DOHH2 (cell line): ENCODE measurements around the gene MMP13.

ENCODE experiments used
- H3F3A ChIP-seq: fragments of 200-600 bp; sonication (generic), shearing (Covaris generic); 2 replicates; pipeline ENCODE4 v1.6.0; 2016; ENCODE audit warnings: antibody characterized with exemption, mild to moderate bottlenecking; ENCODE audit not compliant: control insufficient read depth, insufficient read depth
- H3K27ac ChIP-seq: fragments of 200-600 bp; sonication (generic); 2 replicates; pipeline ENCODE4 v1.5.1; 2014; ENCODE audit warnings: low read depth, mild to moderate bottlenecking, low read length, moderate library complexity
- H3K27me3 ChIP-seq: fragments of 200-600 bp; sonication (generic); 2 replicates; pipeline ENCODE4 v1.6.1; 2014; ENCODE audit warnings: mild to moderate bottlenecking, low read length, mixed read lengths; ENCODE audit not compliant: control insufficient read depth
- H3K36me3 ChIP-seq: fragments of 200-600 bp; sonication (generic); 2 replicates; pipeline ENCODE4 v1.6.1; 2014; ENCODE audit warnings: mild to moderate bottlenecking, low read length, moderate library complexity, mixed read lengths; ENCODE audit not compliant: control insufficient read depth
- H3K4me1 ChIP-seq: fragments of 200-600 bp; sonication (generic); 2 replicates; pipeline ENCODE4 v1.6.1; 2014; ENCODE audit warnings: mild to moderate bottlenecking, low read length, mixed read lengths; ENCODE audit not compliant: control insufficient read depth
- H3K4me2 ChIP-seq: fragments of 200-600 bp; sonication (generic); 2 replicates; pipeline ENCODE4 v1.6.0; 2014; ENCODE audit warnings: mild to moderate bottlenecking, low read length, moderate library complexity
- H3K4me3 ChIP-seq: fragments of 200-600 bp; sonication (generic); 2 replicates; pipeline ENCODE4 v1.5.1; 2014; ENCODE audit warnings: mild to moderate bottlenecking, low read length, mixed read lengths
- H3K79me2 ChIP-seq: fragments of 200-600 bp; sonication (generic); 2 replicates; pipeline ENCODE4 v1.6.1; 2014; ENCODE audit warnings: mild to moderate bottlenecking, low read length, mixed read lengths; ENCODE audit not compliant: control insufficient read depth
- H3K9me2 ChIP-seq: fragments of 200-600 bp; sonication (generic); replicated peaks from 2 replicates; pipeline ENCODE4 v1.6.1; 2014; ENCODE audit warnings: mild to moderate bottlenecking, low read length, mixed read lengths; ENCODE audit not compliant: control insufficient read depth
- H3K9me3 ChIP-seq: fragments of 200-600 bp; sonication (generic); 2 replicates; pipeline ENCODE4 v1.6.1; 2014; ENCODE audit warnings: antibody characterized with exemption, low read length, mixed read lengths; ENCODE audit not compliant: control insufficient read depth, insufficient read depth
- H4K20me1 ChIP-seq: fragments of 200-600 bp; sonication (generic); 2 replicates; pipeline ENCODE4 v1.6.0; 2014; ENCODE audit warnings: low read depth, mild to moderate bottlenecking, antibody characterized with exemption, low read length, moderate library complexity; ENCODE audit not compliant: control insufficient read depth, insufficient read depth
- EZH2phosphoT487 ChIP-seq: fragments of 200-600 bp; sonication (generic); IDR thresholded peaks from 2 replicates; pipeline ENCODE4 v1.6.1; 2017; ENCODE audit warnings: borderline replicate concordance, mild to moderate bottlenecking, antibody characterized with exemption, low read length, moderate library complexity, mixed read lengths
- TF ChIP-seq, protein P1 (sequence below): fragments of 200-600 bp; sonication (generic); IDR thresholded peaks from one replicate; pipeline ENCODE4 v1.5.1; 2014; ENCODE audit warnings: antibody characterized with exemption, mild to moderate bottlenecking, low read depth, low read length; ENCODE audit not compliant: poor library complexity, severe bottlenecking

Gene MMP13

DNA sequence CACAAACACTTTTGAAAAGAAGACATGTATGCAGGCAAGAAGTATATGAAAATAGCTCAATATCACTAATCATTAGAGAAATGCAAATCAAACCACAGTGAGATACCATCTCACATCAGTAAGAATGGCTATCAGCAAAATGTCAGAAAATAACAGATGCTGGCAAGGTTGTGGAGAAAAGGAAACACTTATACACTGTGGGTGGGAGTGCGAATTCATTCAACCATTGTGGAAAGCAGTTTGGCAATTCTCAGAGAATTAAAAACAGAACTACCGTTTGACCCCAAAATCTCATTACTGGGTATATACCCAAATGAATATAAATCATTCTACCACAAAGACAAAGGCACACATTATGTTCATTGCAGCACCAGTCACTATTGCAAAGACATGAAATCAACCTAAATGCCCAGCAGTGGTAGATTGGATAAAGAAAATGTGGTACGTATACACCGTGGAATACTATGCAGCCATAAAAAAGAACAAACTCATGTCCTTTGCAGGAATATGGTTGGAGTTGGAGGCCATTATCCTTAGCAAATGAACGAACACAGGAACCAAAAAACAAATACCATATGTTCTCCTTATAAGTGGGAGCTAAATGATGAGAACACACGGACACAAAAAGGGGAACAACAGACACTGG is 18.5 kb downstream of the MMP13 start:
- no peak overlapping the region for H3K4me2 ChIP-seq
- no peaks in the 10 kb centered on the region for H3K36me3 ChIP-seq
- H3K27ac ChIP-seq = no peak overlapping the region

DNA sequence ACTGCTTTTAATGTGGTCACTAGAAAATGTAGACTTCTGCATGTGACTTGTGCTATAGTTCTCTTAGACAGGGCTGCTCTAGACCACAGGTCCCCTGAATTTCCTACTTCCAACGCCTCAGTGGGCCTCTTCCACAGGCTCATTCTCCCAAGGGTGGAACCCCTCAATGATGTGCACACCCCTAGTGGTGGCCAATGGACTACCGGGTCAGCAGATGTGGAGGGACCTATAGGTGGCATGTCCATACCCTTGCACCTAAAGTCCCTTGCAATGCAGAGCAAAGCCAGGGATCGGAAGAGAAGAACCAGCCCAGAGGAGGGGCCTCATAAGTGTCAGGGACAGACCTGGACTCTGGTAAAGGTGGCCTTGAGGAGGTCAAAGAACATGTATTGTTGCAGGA is 20.0 kb downstream of the MMP13 start:
- H3K9me3 ChIP-seq = no peaks in the 10 kb centered on the region
- no peaks in the 10 kb centered on the region for H4K20me1 ChIP-seq
- no peaks in the 10 kb centered on the region for H3K27me3 ChIP-seq
- no peak overlapping the region for H3K4me2 ChIP-seq
- no peak overlapping the region for H3K4me3 ChIP-seq
- no peaks in the 10 kb centered on the region for H3K9me2 ChIP-seq
- H3F3A ChIP-seq = no peaks in the 10 kb centered on the region
- no peaks in the 10 kb centered on the region for H3K36me3 ChIP-seq
- H3K27ac ChIP-seq = no peak overlapping the region
- TF ChIP-seq, protein P1, sequence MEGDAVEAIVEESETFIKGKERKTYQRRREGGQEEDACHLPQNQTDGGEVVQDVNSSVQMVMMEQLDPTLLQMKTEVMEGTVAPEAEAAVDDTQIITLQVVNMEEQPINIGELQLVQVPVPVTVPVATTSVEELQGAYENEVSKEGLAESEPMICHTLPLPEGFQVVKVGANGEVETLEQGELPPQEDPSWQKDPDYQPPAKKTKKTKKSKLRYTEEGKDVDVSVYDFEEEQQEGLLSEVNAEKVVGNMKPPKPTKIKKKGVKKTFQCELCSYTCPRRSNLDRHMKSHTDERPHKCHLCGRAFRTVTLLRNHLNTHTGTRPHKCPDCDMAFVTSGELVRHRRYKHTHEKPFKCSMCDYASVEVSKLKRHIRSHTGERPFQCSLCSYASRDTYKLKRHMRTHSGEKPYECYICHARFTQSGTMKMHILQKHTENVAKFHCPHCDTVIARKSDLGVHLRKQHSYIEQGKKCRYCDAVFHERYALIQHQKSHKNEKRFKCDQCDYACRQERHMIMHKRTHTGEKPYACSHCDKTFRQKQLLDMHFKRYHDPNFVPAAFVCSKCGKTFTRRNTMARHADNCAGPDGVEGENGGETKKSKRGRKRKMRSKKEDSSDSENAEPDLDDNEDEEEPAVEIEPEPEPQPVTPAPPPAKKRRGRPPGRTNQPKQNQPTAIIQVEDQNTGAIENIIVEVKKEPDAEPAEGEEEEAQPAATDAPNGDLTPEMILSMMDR = no peak
- TF ChIP-seq EZH2phosphoT487 = no peak
- H3K79me2 ChIP-seq = no peaks in the 10 kb centered on the region
- H3K4me1 ChIP-seq = no peaks in the 10 kb centered on the region

More for the DNA sequence above, 18.5 kb downstream of the MMP13 start:
- Histone ChIP-seq H3K27me3 (peaks cover 4% of the 10 kb centered on the region; the same call in 1 of the 2 replicates), H3K4me1 (no peaks in the 10 kb centered on the region; the same call in 1 of the 2 replicates), H3K9me2 (no peaks in the 10 kb centered on the region), H3F3A (no peaks in the 10 kb centered on the region), H3K9me3 (no peaks in the 10 kb centered on the region), H3K79me2 (no peaks in the 10 kb centered on the region), H4K20me1 (no peaks in the 10 kb centered on the region), H3K4me3 (no peak overlapping the region)
- TF ChIP-seq, protein P1 = no peak
- TF ChIP-seq EZH2phosphoT487 = no peak

DNA sequence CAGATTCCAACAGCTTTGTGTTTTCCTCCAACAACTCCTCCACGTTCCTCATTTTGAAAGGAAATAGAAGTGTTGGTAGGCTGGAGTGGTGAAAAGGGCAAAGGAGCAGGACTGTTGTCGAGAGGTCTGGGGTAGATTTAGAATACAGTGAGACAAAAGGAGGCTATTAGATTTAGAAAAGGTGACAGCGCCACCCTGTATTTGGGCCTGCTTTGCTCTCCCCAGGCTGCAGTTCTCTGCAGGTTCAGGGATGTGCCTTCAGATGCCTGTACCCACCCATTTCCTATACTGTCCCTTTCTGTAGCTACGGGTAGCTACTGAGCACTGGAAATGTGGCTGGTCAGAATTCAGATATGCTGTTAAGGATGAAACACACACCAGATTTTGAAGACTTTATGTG is 20.8 kb downstream of the MMP13 start:
- Histone ChIP-seq H3K4me3 (no peak overlapping the region), H3K36me3 (no peaks in the 10 kb centered on the region), H3K9me2 (no peaks in the 10 kb centered on the region), H4K20me1 (no peaks in the 10 kb centered on the region), H3K4me2 (no peak overlapping the region), H3K27me3 (no peaks in the 10 kb centered on the region), H3K4me1 (no peaks in the 10 kb centered on the region), H3K79me2 (no peaks in the 10 kb centered on the region), H3K9me3 (no peaks in the 10 kb centered on the region), H3F3A (no peaks in the 10 kb centered on the region), H3K27ac (no peak overlapping the region)
- TF ChIP-seq, protein P1 = no peak
- no peak for TF ChIP-seq EZH2phosphoT487
